ENCODE results near the gene ZSCAN9. TPM values are rescaled to one million over a fixed set of nuclear protein-coding genes. Genes with fewer than 3 reads are reported as not detected.
A peak's percentile ranks its signal among the peaks of the same experiment; 100 is the strongest.

ZSCAN9 gene
- total and polyA plus RNA-seq, 2 of the 8 experiments (the other 6 are each of a cell fraction or from before 2014, with no cell fraction given) = 10.8 to 13.6 TPM

DNA sequence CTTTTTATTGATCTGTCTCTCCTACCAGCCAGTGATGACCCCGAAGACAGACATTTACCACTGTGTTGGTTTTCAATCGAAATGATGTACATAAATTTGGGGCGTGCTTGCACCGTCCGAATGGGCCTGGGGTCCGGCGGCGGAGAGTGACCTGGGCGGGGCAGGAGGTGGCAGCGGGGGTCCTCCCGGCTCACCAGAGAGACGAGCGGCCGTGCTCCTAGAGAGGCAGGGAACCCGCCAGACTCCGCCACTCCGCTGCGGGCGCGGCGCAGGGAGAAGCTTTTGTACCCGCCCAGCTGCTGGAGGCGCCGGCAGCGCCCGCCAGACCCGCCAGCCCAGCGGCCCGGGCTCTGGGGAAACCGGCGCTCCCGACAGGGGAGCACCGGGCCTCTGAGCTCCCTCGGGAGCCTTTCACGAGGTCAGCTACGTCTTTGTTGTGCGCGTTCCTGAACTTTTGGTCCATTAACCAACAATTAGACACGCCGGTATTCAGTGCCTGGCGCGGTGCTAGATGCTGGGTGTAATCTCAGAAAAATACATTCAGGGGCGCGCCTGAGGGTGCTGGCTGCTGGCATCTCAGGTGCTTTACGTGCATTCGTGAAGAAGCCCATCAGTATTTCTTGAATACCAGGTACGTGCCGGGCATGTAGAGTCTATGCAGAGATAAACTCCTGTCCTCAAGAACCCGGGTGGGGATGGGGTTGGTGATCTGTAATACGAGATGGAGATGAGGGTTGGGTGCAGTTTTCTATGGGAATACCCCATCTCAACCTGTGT is 56.4 kb downstream of the ZSCAN9 start, which contains the start of gene PGBD1:
TSS of gene PGBD1 (plus strand) at position 285 of the 777 bp plus-strand sequence. CDS start 2,242 bp downstream, outside the sequence.
- Histone ChIP-seq H3K4ac (replicated peaks; ENCODE audit: insufficient read length, low read depth, low read length) (no peak within 1 kb of the TSS), H4K20me1 (replicated peaks in 1 of 2; ENCODE audit: control insufficient read depth in 1 of 2, insufficient read depth in 2 of 2, low read length in 2 of 2) (no peaks in the 10 kb centered on the region), H2AK5ac (ENCODE audit: low read depth, low read length) (no peak within 1 kb of the TSS), H4K91ac (replicated peaks; ENCODE audit: insufficient read length, low read length) (no peak within 1 kb of the TSS), H3K23me2 (ENCODE audit: low read depth, low read length) (no peaks in the 10 kb centered on the region), H3K27me3 (replicated peaks in 1 of 4; ENCODE audit: control insufficient read depth in 3 of 4, extremely low read depth in 1 of 4, insufficient read depth in 3 of 4, low read length in 3 of 4) (no peaks in the 10 kb centered on the region), H4K8ac (ENCODE audit: extremely low read depth, insufficient read depth, low read length) (no peak within 1 kb of the TSS), H3K23ac (ENCODE audit: insufficient read length) (no peak within 1 kb of the TSS), H4K5ac (ENCODE audit: insufficient read length, low read depth, low read length) (no peak within 1 kb of the TSS), H3K14ac (ENCODE audit: insufficient read length) (no peak within 1 kb of the TSS), H3K79me1 (ENCODE audit: low read depth, low read length) (0 out of 2 replicates have a peak, but pooled peaks cover 3% of the 10 kb centered on the region), H3K79me2 (ENCODE audit: control insufficient read depth in 1 of 2, insufficient read depth in 2 of 2, low read length in 2 of 2) (peaks cover 0 to 19% of the 10 kb centered on the region in 2 experiments; a peak in 2 of 4 replicates), H2BK5ac (ENCODE audit: low read depth, low read length) (no peak within 1 kb of the TSS), H2BK15ac (ENCODE audit: low read length) (no peak within 1 kb of the TSS), H3K4me3 (ENCODE audit: extremely low read depth in 1 of 4, insufficient read depth in 2 of 4, low read depth in 3 of 4, low read length in 4 of 4) (peak within 1 kb of the TSS; percentile 61 to 95 (median 82)), H2BK120ac (replicated peaks; ENCODE audit: low read depth, low read length) (no peak within 1 kb of the TSS), H2BK20ac (ENCODE audit: low read length) (no peak within 1 kb of the TSS), H3K9ac (replicated peaks in 1 of 4; ENCODE audit: extremely low read depth in 1 of 4, low read depth in 3 of 4, low read length in 3 of 4) (peak within 1 kb of the TSS; percentile 50 to 82 (median 67)), H3K18ac (ENCODE audit: extremely low read depth, low read length) (peak within 1 kb of the TSS; percentile 78; the same call in 1 of the 2 replicates), H2BK12ac (ENCODE audit: low read depth, low read length) (no peak within 1 kb of the TSS), H3K4me2 (ENCODE audit: insufficient read depth in 1 of 2, low read depth in 2 of 2, low read length in 2 of 2) (peak within 1 kb of the TSS; percentile 72 to 79), H3K56ac (replicated peaks; ENCODE audit: insufficient read length, low read depth, low read length) (no peak within 1 kb of the TSS), H3K4me1 (replicated peaks in 1 of 4; ENCODE audit: control insufficient read depth in 3 of 4, insufficient read depth in 4 of 4, low read length in 3 of 4) (peaks cover 0 to 2% (median 0%) of the 10 kb centered on the region in 4 experiments; a peak in 2 of 7 replicates), H3K27ac (ENCODE audit: low read depth, low read length) (no peak within 1 kb of the TSS), H3K9me3 (ENCODE audit: insufficient read depth in 2 of 2, low read depth in 1 of 2, low read length in 1 of 2) (no peaks in the 10 kb centered on the region), H2AFZ (ENCODE audit: low read length) (peak within 1 kb of the TSS; percentile 92), H3K36me3 (ENCODE audit: control insufficient read depth in 2 of 4, insufficient read depth in 4 of 4, low read length in 3 of 4) (peaks cover 0 to 26% (median 10%) of the 10 kb centered on the region in 4 experiments; a peak in 7 of 8 replicates)
- 1% methylated on average over 50 of the region's 50 CpGs; no CpG with 5 or more reads in 1 of the 2 experiments for WGBS, 2 experiments (ENCODE audit: extremely low coverage in 1 of 2, insufficient coverage in 1 of 2, insufficient read length in 1 of 2, insufficient replicate concordance in 2 of 2, low coverage in 1 of 2, low lambda C conversion rate in 2 of 2, missing lambda C conversion rate in 1 of 2)
- DNase-seq (ENCODE audit: low read depth in 1 of 2, low spot score in 2 of 2) (peak; percentile 50 to 92), FAIRE-seq (no peak)
- ChIA-PET CTCF (ENCODE audit: partially characterized antibody) (interaction anchor here (1.2 to 3.3 kb wide), 4 partner anchors 10 to 140 kb away, joined by 3 to 17 read pairs (median 4); partner anchors contain the start of gene ZKSCAN8), POLR2A (ENCODE audit: partially characterized antibody) (interaction anchor here (0.6 to 3.3 kb wide), 8 partner anchors 13 to 391 kb away, joined by 3 to 21 read pairs (median 4); partner anchors contain the start of genes ZKSCAN8, ZSCAN26 and ZSCAN31)
- TF ChIP-seq CHD1 (IDR thresholded peaks at IDR 0.05; ENCODE audit: low read depth, low read length) (no peak), CEBPB (IDR thresholded peaks at IDR 0.05; ENCODE audit: low read depth, low read length) (no peak), TBP (IDR thresholded peaks at IDR 0.05; ENCODE audit: low read depth, low read length) (peak; percentile 89), SP2 (IDR thresholded peaks at IDR 0.05; ENCODE audit: low read length) (peak; percentile 87), CBX8 (IDR thresholded peaks at IDR 0.05; ENCODE audit: borderline replicate concordance, low read depth, low read length) (no peak), ZNF274 (IDR thresholded peaks at IDR 0.05; ENCODE audit: borderline replicate concordance, extremely low read depth, low read length) (no peak), TAF1 (IDR thresholded peaks at IDR 0.05; ENCODE audit: low read depth, low read length) (peak; percentile 95)
- TF ChIP-seq, protein P1, sequence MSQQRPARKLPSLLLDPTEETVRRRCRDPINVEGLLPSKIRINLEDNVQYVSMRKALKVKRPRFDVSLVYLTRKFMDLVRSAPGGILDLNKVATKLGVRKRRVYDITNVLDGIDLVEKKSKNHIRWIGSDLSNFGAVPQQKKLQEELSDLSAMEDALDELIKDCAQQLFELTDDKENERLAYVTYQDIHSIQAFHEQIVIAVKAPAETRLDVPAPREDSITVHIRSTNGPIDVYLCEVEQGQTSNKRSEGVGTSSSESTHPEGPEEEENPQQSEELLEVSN (IDR thresholded peaks at IDR 0.05) = no peak

Measured in H1 (cell line).